ENCODE measurements around the gene RPL36AL. TPM values are rescaled to one million over a fixed set of nuclear protein-coding genes. Genes with fewer than 3 reads are reported as not detected.
A peak's percentile ranks its signal among the peaks of the same experiment; 100 is the strongest.
"Not testable (repeated sequence)": the region's sequence is repeated elsewhere in the genome, so short reads cannot be mapped to it uniquely, and the experiment has no call there.

Gene RPL36AL
- total RNA-seq, 1 experiment from 2014 or later, result 408 TPM

DNA sequence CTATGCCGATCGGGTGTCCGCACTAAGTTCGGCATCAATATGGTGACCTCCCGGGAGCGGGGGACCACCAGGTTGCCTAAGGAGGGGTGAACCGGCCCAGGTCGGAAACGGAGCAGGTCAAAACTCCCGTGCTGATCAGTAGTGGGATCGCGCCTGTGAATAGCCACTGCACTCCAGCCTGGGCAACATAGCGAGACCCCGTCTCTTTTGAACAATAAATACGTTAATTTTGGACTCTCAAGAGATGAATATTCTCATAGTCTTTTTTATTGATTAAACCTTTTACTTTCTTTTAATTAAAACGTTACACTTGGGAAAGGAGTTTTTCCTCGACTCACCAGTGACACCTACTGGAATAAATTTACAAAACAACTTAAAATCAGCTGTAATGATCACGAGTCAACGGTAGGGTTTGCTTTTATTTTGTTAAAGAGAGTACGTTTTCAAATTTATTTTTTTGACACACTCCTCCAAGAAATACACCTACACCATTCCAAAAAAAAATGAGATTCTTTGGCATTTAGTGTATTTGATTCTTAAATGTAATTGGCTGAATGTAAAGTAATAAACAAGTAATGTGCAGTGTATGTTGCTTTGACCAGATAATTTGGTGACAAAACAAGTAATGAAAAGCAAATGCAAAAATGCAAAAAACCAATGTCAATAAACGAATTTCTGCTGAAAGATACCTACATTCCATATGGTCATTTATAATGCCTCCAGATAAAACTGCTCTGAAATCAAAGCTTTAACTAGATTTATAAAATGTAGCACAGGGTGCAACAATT is 33.6 kb downstream of the RPL36AL start:
- peak; percentile 91 for DNase-seq
- Histone ChIP-seq H3K4me3 (ENCODE audit: low read length) (peak overlapping the region; percentile 93), H4K20me1 (ENCODE audit: low read length) (peaks cover 41% of the 10 kb centered on the region), H3K27me3 (ENCODE audit: low read length) (no peaks in the 10 kb centered on the region), H3K9me3 (ENCODE audit: low read length) (no peaks in the 10 kb centered on the region), H3K9ac (ENCODE audit: low read length) (0 out of 2 replicates have a peak overlapping the region, but pooled peaks have one; percentile 6), H3K4me1 (ENCODE audit: insufficient read depth, low read length) (peaks cover 20% of the 10 kb centered on the region), H3K36me3 (ENCODE audit: low read depth, low read length) (peaks cover 35% of the 10 kb centered on the region), H3K4me2 (ENCODE audit: low read length) (peak overlapping the region; percentile 76), H3K79me2 (ENCODE audit: low read length) (peaks cover 44% of the 10 kb centered on the region), H2AFZ (ENCODE audit: low read length) (peak overlapping the region; percentile 50; the same call in 1 of the 2 replicates), H3F3A (ENCODE audit: low read length, unreplicated experiment) (peaks cover 16% of the 10 kb centered on the region), H3K9me2 (replicated peaks; ENCODE audit: low read length) (no peaks in the 10 kb centered on the region), H3K27ac (ENCODE audit: low read length) (peak overlapping the region; percentile 34)
- TF ChIP-seq, protein P1, sequence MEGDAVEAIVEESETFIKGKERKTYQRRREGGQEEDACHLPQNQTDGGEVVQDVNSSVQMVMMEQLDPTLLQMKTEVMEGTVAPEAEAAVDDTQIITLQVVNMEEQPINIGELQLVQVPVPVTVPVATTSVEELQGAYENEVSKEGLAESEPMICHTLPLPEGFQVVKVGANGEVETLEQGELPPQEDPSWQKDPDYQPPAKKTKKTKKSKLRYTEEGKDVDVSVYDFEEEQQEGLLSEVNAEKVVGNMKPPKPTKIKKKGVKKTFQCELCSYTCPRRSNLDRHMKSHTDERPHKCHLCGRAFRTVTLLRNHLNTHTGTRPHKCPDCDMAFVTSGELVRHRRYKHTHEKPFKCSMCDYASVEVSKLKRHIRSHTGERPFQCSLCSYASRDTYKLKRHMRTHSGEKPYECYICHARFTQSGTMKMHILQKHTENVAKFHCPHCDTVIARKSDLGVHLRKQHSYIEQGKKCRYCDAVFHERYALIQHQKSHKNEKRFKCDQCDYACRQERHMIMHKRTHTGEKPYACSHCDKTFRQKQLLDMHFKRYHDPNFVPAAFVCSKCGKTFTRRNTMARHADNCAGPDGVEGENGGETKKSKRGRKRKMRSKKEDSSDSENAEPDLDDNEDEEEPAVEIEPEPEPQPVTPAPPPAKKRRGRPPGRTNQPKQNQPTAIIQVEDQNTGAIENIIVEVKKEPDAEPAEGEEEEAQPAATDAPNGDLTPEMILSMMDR (conservative IDR thresholded peaks at IDR 0.05; ENCODE audit: low read depth, low read length), result peak; percentile 99
- TF ChIP-seq EZH2phosphoT487 (IDR thresholded peaks at IDR 0.05; ENCODE audit: borderline replicate concordance, low read length), result no peak
- intact Hi-C loops (cut with micrococcal nuclease), result loop anchor here (1.0 to 2.0 kb wide), 4 partner anchors 33 to 266 kb away; partner anchors contain the start of genes MGAT2, NEMF and RPL36AL
- ChIA-PET CTCF (interaction anchor here (0.6 to 1.6 kb wide), 6 partner anchors 8 to 181 kb away, joined by 3 to 6 read pairs (median 4); no protein-coding TSS in a partner anchor), POLR2A (ENCODE audit: unreplicated experiment) (interaction anchor here (0.6 to 1.6 kb wide), 7 partner anchors 8 to 185 kb away, joined by 3 to 12 read pairs (median 3); partner anchors contain the start of genes LRR1 and RPL36AL)
- BruUV-seq (replicated peaks), result no TSS peak
- ATAC-seq, result peak; percentile 20

DNA sequence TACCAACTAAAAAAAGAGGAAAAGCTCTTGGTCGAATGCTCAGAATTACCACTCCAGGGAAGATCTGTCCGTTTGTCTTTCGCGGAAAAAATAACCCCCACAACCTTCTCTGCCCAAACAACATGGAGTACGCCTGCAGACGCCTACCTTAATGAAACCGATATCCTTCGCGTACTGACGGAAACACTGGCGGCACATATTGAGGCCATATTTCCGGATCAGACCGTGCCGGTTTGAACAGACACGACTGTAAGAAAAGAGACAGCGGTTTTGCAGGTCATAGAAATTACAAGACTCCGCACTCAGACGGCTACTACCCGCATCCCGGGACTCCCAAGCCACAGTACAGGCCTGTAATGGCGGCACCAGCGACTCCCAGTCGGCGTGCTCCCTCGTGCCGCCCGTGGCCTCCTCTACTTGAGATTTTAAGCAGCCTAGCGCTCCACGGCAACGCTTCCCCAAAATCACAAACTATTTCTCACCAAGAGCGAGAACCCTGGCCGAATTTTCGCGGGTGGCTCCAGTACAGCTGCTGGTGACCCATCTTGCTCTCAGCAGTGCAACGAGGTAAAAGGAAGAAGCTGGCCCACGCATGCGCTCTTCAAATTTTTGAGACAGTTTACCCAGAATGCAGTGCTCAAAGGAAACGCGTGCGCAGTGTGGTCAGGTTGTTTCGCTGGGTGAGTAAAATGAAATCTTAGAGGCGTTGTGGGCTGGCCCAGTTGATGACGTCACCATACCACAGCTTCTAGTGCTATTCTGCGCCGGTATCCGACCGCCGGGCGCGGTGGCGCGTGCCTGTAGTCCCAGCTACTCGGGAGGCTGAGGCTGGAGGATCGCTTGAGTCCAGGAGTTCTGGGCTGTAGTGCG is 34.4 kb downstream of the RPL36AL start, which contains the start of gene RPS29:
Gene RPS29 (minus strand): TSS at position 578 of the 870 bp plus-strand sequence. CDS start 34 bp downstream, at position 544.
- H3K9me3 ChIP-seq (ENCODE audit: low read length), result no peaks in the 10 kb centered on the region
- peak within 1 kb of the TSS; percentile 59 for H3K27ac ChIP-seq (ENCODE audit: low read length)
- peak within 1 kb of the TSS; percentile 97 for H3K9ac ChIP-seq (ENCODE audit: low read length)
- POLR2A ChIA-PET (ENCODE audit: unreplicated experiment), result interaction anchor here (0.6 to 1.6 kb wide), 7 partner anchors 9 to 185 kb away, joined by 3 to 12 read pairs (median 3); partner anchors contain the start of gene RPL36AL
- DNase-seq (peak; percentile 100), ATAC-seq (peak; percentile 89)
- H3K4me1 ChIP-seq (ENCODE audit: insufficient read depth, low read length), result peaks cover 20% of the 10 kb centered on the region
- CTCF ChIA-PET, result interaction anchor here (0.7 to 1.6 kb wide), 3 partner anchors 9 to 124 kb away, joined by 3 to 5 read pairs (median 4); no protein-coding TSS in a partner anchor
- H3K4me3 ChIP-seq (ENCODE audit: low read length), result peak within 1 kb of the TSS; percentile 93
- peak within 1 kb of the TSS; percentile 59 for H2AFZ ChIP-seq (ENCODE audit: low read length)
- TF ChIP-seq, protein P1 (conservative IDR thresholded peaks at IDR 0.05; ENCODE audit: low read depth, low read length), result no peak
- TF ChIP-seq EZH2 (IDR thresholded peaks at IDR 0.05; ENCODE audit: low read length, unreplicated experiment) (no peak), EZH2phosphoT487 (IDR thresholded peaks at IDR 0.05; ENCODE audit: borderline replicate concordance, low read length) (no peak)
- H3K27me3 ChIP-seq (ENCODE audit: low read length), result no peaks in the 10 kb centered on the region
- H3K36me3 ChIP-seq (ENCODE audit: low read depth, low read length), result peaks cover 35% of the 10 kb centered on the region
- intact Hi-C loops (cut with micrococcal nuclease), result loop anchor here (1.0 to 2.0 kb wide), 5 partner anchors 34 to 267 kb away; partner anchors contain the start of genes MGAT2, NEMF and RPL36AL
- H4K20me1 ChIP-seq (ENCODE audit: low read length), result peaks cover 41% of the 10 kb centered on the region
- no peaks in the 10 kb centered on the region for H3K9me2 ChIP-seq (replicated peaks; ENCODE audit: low read length)
- H3F3A ChIP-seq (ENCODE audit: low read length, unreplicated experiment), result peaks cover 16% of the 10 kb centered on the region
- H3K4me2 ChIP-seq (ENCODE audit: low read length), result peak within 1 kb of the TSS; percentile 84
- TSS peak; percentile 60 for BruUV-seq (replicated peaks)
- H3K79me2 ChIP-seq (ENCODE audit: low read length), result peaks cover 52% of the 10 kb centered on the region

DNA sequence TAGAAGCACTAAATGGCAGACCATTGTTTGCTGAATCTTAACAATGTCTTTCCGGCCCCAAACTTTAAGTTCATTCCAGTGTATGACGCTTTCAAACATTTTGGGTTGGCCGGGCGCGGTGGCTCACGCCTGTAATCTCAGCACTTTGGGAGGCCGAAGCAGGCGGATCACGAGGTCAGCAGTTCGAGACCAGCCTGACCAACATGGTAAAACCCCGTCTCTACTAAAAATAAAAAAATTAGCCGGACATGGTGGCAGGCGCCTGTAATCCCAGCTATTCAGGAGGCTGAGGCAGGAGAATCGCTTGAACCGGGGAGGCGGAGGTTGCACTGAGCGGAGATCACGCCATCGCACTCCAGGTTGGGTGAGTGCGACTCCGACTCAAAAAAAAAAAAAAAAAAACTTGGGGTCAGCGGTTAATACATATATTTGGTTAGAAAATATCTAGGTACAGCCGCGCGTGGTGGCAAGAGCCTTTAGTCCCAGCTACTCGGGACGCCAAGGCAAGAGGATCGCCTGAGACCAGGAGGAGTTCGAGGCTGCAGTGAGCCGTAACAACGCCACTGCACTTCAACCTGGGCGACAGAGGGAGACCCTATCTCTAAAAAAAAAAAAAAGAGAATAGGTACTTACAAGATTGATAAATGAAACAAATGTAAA is 35.3 kb downstream of the RPL36AL start:
- peaks cover 20% of the 10 kb centered on the region for H3K4me1 ChIP-seq (ENCODE audit: insufficient read depth, low read length)
- BruUV-seq (replicated peaks); DNase-seq; H3K9me3 ChIP-seq (ENCODE audit: low read length); H2AFZ ChIP-seq (ENCODE audit: low read length); H3K27me3 ChIP-seq (ENCODE audit: low read length); H3K9me2 ChIP-seq (replicated peaks; ENCODE audit: low read length); CTCF ChIA-PET; ATAC-seq: not testable (repeated sequence)
- peaks cover 35% of the 10 kb centered on the region for H3K36me3 ChIP-seq (ENCODE audit: low read depth, low read length)
- intact Hi-C loops (cut with micrococcal nuclease), result loop anchor here (1.0 kb wide), 1 partner anchor 182 kb away; no protein-coding TSS in a partner anchor
- peaks cover 16% of the 10 kb centered on the region for H3F3A ChIP-seq (ENCODE audit: low read length, unreplicated experiment)
- H4K20me1 ChIP-seq (ENCODE audit: low read length), result peaks cover 41% of the 10 kb centered on the region
- H3K27ac ChIP-seq (ENCODE audit: low read length), result peak overlapping the region; percentile 59; the same call in 1 of the 2 replicates
- peaks cover 55% of the 10 kb centered on the region for H3K79me2 ChIP-seq (ENCODE audit: low read length)
- H3K9ac ChIP-seq (ENCODE audit: low read length), result peak overlapping the region; percentile 97
- H3K4me3 ChIP-seq (ENCODE audit: low read length), result peak overlapping the region; percentile 93
- H3K4me2 ChIP-seq (ENCODE audit: low read length), result peak overlapping the region; percentile 84
- POLR2A ChIA-PET (ENCODE audit: unreplicated experiment), result interaction anchor here (0.6 kb wide), 2 partner anchors 74 to 134 kb away, joined by 3 to 8 read pairs; no protein-coding TSS in a partner anchor

Measured in PC-3 (cell line).